HG03064 (cell line): ENCODE data around the gene KY.

Experiments
- ATAC-seq: cut with Tn5 transposase; IDR thresholded peaks from one replicate; pipeline ENCODE4 v1.9.1; 2021; ENCODE audit warnings: low read depth; ENCODE audit not compliant: unreplicated experiment

KY gene

DNA sequence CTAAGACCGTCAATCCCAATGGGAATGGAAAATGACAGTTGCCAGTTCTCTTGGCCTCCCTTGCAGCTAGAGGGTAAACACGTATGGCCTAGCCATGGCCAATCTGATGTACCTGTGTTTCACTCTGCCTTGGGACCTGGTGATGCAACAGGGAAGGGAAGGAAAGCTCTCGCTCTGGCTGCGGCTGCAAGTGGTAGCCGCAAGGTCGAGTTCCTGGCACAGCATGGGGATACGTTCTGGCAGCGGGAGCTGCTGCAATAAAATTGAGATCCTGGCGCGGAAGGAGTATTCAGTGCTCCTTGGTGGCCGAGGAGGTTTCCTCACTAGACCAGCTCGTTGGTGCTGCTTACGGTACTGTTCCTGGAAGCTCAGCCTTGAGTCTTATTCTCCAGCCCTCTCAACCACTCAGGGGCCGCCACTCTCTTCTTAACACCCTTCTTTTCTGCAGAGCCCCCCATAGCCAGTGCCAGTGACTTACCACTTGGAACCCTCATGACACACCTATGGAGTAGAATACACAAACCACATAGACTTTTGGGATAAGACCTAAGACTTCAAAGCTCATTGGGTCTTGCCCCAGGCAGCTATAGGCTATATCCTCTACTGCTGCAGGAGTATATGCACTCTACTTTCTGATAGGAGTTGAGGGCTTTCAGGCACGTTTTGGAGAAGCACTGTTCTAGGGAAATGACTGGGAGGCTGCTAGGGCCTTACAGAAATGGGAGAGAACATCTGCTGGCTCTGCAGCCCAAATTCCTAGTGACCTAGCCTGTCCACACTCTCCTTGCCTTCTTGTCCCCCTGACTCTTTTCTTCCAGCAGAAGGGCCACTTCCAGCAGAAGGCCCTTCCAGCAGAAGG, 2.7 kb downstream of the KY start:
- no peak for ATAC-seq

DNA sequence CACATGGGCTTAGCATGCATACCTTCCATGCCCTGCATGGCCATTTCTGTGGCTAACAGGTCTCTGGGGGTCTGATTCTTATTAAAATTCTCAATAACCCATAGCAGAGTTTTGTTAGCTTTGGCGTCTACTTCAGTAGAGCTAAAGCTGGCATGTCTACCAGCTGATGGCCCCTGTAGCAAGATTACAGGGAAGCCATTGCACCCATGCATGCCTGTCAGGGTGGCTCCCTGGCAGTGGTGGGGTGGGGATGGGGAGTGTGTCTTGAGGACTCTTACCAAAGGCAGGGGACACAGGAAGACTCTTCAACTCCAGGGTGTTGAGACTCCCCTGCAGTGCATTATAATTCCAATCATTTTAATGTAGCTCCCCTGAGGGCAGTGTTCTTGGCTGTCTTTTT, 4.7 kb downstream of the KY start:
- no peak for ATAC-seq

DNA sequence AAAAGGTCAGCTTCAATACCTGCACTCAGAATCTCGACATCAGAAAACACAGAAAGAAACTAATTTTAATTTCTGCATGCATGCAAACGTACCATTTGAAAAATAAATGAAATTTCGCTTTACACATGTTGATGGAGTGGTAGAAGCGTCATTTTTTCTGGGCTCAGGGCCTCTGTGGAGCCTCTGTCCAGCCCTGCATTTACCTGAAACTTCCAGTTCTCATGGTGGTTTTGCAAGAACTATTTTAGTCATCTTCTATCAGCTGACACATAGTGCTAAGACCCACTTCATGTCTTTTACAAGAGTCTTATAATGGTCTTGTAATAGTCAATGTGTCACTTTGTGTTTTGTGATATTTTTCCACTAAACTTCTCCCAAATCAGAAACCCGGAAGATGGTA, 5.3 kb downstream of the KY start:
- ATAC-seq: no peak

DNA sequence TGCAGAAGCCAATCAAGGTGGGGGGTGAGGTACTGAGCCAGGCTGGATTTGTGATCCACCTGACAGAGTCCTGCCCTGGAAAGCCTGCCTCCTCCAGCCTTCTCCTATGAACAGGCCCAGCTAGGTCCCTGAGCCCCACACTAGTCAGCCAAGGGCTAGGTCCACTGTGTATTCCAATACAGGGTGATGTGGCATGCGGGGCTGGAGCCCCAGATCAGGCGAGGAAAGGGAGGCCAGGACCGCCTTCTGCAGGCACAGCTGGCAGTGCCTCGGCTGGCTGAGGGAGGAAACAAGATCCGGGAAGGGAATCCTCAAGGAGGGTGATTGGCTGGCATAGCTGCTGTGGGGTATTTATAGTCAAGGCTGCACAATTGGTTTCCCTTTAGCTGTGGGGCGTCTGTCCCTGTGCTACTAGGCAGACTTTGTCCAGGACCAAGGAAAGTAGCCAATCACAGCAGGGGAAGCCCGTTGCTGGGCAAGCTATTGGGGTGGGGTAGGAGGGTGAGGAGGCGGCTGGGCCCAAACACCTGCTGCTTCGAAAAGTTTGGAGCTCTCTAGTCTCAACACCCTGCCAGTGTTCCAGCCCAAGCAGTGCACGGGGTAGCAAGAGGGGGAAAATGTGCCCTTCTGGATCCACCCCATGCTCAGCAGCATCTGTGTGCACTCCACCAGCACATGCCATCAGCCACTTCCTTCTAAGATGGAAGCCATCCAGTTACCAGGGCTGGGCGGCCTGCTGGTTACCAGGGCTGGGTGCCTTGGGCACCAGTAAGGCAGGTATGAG, 5.9 kb downstream of the KY start:
- ATAC-seq: no peak

DNA sequence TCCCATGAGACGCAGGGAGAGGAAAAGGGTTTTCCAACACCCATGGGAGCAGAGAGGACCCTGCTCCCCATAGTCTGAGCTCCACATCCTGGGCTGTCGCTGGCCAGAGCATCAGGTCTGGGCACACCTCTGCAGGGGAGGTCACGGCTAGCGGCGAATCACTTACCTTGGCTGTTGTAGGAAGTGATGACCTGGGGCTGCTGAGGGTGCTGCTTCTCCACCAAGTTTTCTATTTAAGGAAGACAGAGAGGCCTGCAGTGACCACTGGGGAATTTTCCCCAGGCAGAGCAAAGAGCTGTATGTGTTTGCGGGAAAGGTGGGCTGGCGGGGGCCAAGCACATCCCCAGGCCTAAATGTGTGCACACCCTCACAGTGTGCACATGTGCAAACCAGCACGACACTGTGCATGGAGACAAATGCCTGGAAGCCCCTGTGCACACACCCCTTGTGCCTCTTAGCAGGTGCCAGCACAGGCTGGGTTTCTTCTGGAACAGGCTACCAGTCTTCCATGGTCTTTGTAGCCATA, 7.6 kb downstream of the KY start:
- no peak for ATAC-seq

DNA sequence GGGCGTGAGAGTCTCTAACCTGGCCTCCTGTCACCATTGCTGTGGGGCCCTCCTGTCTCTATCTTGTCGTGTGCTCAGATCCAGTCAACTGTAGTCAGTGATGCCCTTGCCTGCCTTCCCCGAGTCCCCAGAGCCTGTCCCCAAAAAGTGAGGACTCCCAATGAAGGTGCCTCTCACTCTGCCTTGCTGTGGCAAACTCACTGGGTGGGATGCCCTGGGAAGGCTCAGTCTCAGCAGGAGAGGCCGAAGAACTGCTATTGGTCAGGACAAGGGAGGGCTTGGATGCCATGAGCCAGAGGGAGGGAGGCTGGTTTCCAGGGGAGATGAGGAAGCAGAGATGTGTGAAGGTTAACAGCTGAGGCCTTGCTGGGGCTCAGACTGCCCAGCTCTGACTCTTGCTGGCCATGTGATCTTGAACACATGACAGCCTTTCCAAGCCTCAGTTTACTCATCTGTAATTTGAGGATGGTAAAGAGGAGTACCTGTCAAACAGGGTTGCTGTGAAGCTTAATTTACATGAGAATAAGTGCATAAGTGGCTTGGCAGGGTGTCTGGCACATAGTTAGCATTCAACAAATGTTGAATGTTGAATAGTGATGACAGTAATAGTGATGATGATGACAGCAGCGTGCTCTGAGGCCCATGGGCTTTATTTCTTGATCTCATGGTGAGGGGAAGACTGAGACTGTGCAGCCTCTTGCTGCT, 8.2 kb downstream of the KY start:
- ATAC-seq: no peak

DNA sequence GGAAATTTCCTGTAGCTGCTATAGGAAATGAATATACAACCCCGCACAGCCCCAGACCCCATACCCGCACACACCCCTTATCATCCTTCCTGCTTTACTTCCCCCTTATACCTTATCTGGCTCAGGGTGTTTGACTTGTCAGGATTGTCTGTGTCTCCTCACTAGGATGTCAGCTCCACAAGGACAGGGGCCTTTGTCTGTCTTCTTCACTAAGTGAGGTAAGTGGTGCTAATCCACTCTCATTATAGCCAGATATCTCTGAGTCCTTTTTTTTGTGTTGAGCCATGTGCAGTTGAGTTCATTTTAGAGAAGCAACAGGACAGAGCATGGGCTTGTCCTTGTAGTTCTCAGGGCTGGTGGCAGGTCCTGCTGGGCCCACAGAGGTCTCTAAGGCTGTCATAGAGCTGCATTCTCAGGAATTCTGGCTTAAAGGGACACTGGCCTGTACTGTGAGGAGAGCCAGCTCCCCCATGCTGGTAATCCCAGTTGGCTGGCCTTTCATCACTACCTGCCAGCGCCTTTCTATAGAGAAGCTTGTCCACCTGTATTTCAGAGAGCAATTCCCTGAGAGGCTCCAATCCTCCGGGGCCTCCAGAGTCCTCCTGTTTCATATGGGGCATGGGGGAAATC, 9.0 kb downstream of the KY start:
- ATAC-seq: no peak

DNA sequence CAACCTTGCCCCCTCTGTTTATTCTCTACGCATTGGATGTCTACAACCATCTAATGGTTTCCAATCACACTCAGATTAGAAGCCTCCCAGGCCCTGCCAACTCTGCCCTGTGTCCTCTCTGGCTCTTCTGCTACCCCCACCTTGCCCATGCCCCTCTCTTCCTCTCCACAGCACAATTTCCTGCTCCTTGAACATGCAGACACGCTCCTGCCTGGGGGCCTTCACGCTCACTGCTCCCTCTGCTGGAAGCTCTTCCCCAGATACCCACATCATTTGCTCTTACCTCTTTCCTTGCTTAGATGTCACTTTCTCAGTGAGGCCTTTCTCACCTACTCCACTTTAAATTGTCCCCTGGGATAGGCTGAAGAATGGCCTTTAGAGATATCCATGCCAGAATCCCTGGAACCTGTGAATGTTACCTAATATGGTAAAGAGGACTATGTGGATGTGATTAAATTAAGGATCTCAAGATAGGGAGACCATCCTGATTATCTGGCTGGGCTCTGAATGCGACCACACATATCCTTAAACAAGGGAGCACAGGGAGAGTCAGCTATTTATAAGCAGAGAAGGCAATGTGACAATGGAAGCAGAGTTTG, 9.9 kb downstream of the KY start:
- no peak for ATAC-seq

DNA sequence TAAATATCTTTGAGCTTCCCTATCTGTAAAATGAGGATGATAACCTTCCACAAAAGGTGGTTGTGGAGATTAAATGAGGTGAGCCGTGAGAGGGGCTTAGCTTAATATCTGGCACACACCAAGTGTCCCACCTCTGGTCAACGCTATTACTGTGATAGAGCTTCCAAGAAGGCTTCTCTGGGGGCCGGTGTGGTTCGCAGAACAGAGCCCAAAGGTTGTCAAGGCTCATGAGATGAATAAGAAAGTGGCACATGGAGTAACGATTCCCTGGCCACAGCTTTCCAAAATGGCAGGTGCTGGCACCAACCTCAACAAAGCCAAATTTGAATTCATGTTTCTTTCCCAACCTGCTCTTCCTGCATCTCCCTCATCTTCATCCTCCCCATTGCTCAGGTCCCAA, 10.4 kb downstream of the KY start:
- no peak for ATAC-seq

DNA sequence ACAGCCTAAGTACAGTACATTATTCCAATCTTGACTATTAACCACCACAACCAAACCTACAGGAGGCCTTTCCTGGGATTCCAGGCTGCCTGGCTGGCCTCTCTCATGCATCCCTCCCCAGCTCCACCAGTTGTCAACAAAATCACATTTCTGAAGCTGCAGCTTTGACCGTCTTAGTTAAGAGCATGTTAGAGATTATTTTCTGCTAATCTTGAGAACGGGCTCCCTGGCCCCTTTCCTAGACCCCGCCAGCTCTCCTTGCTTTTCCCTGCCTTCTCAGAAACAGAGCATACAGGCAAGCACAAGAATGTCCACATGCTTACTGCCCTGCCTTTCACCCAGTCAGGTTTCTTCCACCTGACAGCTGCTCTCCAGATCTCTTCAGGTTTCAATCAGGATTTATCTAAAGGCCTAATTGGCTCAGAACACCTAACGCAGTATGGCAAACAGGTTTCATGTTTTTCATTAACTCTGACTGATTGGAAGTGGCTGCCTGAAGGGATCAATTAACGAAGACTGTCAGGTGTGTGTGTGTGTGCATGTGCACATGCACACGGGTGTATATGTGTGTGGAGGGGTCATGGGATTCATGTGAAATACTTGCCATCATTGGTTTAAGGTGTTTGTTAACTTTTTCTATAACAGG, 12.3 kb downstream of the KY start:
- no peak for ATAC-seq

DNA sequence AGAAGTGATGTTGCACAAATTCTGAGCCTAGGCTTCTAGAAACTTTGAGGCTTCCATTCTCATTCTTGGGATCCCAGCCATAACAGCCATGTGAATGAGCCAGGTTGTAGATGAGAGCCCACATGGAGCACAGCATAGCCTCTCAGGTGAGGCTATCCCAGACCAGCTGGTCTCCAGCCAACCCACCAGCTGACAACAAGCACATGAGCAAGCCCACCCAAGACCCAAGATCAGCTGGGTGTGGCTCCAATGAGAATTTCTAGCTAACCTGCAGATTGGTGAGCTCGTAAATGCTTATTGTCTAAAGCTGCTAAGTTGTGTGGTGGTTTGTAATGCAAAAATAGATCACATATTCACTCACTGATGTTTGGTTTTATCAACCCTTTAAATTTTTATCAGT, 14.4 kb downstream of the KY start:
- no peak for ATAC-seq

DNA sequence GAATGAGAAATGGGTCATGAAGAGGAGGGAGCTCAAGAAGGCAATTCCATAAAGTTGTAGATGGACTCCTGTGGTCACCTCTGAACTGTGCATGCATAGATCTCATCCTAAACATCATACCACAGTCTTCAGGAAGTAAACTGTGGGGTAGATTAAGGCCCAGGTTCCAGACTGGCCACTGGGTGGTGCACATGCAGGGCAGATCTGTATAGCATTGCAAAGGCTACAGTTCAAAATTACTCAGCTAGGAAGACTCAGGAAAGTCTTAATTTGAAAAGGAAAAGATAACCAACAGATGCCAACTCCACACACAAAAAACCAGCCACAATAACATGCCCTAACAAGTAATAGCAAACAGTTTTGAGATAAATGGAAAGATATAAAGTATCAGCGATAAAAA, 20.3 kb downstream of the KY start:
- ATAC-seq: no peak

DNA sequence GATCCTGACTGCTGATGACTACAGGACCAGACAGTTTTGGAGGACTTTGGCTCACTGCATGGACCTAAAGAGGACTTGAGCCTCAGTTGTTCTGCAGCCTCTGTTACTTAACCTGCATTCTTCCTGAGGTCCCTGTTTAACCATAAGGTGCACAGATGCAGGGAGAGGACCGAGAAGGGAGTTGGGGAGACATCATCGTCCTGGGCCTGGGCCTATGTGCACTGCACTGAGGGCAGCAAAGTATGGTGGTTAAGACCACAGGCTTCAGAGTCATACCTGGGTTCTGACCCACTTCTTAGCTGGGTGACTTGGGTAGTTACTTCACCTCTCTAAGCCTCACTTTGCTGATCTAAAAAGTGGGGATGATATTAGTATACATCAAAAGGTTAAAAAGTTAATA, 21.9 kb downstream of the KY start:
- no peak for ATAC-seq

DNA sequence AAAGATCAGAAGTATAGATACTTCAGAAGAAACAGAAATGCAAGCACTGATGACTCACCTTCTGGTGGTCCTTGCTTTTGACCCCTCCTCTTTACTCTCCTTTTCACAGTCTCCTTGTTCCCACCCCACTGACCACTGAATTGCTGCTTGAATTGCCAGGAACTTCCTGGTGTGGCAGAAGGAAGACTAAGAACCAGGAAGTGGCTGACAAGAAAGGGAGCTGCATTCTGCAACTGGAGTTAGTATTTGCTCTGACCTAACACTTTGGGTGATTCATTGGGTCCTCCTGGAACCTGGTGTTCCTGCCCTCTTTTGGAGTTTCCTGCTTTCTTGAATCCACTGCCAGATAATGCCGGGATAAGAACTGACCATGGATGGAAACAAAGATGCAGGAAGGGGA, 23.0 kb downstream of the KY start:
- ATAC-seq: no peak

DNA sequence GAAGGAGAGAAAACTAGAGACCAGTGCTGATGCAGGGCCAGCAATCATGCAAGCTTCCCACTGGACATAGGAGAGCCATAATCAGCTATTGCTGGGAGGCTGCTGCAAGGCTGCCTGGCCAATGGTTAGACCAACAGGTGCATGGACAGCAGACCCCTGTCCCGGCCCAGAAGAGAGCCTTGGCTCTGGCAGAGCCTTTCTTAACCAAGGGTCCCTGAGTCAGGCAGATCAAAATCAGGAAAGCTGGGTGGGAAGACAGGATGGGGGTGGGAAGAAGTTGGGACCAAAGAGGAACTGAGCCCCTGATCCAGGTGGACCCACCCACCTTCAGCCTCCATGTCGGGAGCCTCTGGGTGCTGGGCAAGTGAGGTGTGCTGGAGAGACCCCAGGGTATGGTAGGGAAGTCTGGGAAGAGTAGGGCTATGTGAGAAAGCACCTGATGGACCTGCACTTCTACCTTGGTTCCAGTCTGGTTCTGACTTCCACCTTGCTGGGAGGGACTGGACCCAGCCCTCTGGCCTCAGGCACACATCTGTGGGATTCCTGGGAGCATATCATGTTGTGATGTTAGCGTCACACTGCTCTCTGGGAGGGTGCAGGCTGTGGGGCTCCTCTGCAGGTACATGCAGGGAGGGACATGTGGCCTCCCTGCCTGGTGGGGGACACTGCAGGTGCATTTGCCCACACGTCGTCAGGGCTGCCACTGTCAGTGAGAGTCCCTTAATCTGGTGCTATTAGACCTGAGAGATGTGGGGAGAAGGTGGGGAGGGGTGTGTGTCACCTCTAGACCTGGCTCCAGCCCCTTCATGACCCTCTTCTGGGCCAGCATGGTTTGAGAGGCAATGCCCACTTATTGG, 24.7 kb downstream of the KY start:
- ATAC-seq: no peak

DNA sequence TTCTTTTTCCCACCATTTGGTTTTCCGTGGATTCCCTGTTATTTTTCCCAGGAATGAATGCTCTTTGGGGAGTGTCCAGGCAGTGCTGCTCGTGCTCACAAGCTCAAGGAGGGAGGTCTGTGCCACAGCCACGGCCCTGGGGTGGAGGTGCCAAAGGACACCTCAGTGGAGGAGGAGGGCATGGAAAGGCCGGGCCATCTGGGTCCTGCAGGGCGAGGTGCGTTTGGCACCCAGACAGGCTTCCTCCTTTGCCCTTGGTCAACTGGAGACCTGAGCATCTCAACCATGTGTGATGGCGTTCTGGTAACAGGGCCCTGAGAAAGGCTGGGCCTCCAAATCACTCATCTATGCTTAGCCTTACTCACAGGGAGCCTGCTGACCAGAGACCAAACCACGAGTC, 25.4 kb downstream of the KY start:
- ATAC-seq: no peak

DNA sequence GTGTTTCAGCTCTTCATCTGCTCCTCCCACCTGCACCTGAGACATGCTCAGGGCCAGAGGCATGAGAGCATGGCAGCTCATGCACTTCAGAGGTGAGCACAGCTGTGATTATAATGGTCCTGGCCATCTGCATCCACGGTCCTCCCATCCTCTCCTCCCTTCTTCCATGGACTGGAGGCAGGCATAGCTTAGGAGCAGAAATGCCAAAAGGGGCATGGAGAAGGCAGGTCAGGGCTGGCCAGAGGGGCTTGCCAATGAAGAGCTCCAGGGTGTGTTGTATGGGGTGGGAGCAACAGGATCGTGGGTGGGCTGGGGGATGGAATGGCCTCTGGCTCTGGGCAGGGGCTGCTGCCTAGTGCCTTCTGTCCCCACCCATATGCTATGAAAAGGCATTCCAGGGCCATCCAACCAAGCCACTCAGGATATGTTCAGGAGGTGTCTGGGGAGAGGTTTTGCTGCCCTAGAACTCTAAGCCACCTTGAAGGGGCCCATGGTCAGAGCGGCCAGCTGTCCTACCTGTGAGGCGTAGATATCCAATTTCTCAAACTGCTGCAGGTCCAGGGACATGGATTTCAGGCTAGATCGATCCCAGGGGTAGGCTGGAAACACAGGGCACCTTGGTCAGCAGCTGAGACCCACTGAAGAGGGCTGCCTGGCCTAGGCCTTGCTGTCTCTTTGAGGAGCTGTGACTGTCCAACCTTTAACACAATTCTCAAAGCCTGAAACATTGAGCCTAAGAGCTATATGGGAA, 26.1 kb downstream of the KY start:
- ATAC-seq: no peak

DNA sequence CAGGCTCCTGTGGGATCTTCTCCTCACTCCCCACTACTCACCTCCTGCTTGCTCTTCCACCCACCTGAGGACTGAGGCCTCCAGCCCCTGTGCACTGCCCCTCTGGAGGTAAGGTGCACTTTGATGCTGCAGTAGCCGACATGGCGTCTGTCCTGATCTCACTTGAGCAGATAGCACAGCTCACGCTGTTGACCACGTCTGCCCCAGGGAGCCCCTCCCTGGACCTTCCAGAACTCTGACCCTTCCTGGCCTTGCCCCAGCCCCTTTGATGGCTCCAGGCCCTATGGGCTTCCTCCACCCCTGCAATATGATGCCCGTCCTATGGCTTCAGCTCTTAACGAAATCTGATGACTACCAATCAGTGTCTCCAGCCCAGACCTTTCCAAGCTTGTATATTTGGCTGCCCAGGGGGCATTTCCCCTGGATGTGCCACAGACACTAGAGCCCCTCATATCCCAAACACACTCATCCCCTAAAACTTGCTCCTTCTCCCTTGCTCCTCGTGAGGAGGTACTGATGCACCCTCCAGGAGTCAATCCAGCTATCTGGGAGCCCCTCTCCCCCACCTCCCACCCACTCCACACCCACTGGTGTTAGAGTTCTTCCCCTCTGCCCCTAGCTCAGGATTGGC, 27.1 kb downstream of the KY start:
- no peak for ATAC-seq
